ENCODE results near the gene PYGM.

PYGM gene

DNA sequence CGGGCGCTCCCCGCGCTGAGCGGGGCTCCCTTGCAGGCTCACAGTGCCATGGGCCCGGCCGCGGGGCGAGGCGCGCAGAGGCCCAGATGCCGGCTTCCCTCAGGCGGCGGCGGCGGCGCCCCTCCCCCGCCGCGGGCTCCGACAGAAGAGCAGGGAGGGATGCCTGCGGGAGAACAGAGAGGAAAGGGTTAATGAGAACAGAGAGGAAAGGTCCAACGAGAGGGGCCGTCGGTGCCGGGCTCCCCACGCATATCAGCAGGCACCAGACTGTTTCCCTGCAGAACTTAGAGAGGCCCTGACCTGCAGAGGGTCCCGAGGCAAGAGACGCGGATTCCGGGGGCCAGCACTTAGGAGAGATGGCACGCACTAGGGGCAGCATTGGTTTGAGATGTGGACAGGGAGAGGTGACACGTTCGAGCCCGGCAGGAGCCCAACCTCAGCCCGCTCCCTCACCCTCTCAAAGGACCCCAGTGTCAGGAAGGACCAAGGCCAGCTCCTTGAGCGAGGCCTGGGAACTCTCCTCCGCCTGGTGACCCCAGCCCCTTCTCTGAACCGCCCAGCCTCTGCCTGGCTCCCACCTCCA is 45.9 kb downstream of the PYGM start:
- no peaks in the 10 kb centered on the region for H3K9me3 ChIP-seq
- H3K4me3 ChIP-seq = peak overlapping the region in 1 of 2 donors; percentile 5
- H3K27me3 ChIP-seq = peaks cover 10 to 99% of the 10 kb centered on the region in 2 donors
- no peak for DNase-seq
- intact Hi-C loops (cut with DNase I; ENCODE audit: low total_unique reads) = no loop called here
- no peak overlapping the region for H3K27ac ChIP-seq
- H3K36me3 ChIP-seq = no peaks in the 10 kb centered on the region
- TF ChIP-seq, protein P1, sequence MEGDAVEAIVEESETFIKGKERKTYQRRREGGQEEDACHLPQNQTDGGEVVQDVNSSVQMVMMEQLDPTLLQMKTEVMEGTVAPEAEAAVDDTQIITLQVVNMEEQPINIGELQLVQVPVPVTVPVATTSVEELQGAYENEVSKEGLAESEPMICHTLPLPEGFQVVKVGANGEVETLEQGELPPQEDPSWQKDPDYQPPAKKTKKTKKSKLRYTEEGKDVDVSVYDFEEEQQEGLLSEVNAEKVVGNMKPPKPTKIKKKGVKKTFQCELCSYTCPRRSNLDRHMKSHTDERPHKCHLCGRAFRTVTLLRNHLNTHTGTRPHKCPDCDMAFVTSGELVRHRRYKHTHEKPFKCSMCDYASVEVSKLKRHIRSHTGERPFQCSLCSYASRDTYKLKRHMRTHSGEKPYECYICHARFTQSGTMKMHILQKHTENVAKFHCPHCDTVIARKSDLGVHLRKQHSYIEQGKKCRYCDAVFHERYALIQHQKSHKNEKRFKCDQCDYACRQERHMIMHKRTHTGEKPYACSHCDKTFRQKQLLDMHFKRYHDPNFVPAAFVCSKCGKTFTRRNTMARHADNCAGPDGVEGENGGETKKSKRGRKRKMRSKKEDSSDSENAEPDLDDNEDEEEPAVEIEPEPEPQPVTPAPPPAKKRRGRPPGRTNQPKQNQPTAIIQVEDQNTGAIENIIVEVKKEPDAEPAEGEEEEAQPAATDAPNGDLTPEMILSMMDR (IDR thresholded peaks at IDR 0.05) = no peak
- H3K4me1 ChIP-seq = peaks cover 0 to 19% (median 11%) of the 10 kb centered on the region in 4 donors

DNA sequence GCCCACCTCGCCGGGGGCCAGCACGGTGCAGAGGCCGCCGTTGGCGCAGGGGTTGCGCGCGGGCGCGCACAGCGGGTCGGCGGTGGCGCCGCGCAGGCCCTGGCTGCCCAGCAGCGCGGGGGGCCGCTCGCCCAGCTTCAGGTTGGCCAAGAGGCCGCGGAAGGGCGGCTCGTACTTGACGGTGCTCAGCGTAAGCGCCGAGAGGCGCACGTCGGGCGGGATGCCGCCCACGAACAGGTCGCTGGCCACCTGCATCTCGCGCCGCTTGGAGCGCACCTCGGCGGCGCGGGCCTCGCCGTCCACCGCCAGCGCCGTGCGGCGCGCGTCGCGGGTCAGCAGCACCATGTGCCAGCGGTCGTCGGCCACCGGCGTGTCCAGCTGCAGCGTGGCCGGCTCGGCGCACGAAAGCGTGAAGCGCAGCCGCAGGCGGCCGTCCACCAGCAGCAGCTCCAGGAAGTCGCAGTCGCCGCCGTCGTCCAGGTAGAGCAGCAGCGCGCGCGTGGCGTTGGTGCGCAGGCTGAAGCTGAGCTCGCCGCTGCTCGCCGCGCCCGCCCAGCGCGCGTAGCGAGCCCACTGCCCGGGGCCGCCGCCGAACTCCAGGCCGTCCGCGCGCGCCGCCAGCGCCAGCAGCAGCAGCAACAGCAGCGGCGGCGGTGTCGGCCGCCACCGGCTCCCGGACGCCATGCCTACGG is 46.6 kb downstream of the PYGM start:
- H3K36me3 ChIP-seq = no peaks in the 10 kb centered on the region
- H3K9me3 ChIP-seq = no peaks in the 10 kb centered on the region
- intact Hi-C loops (cut with DNase I; ENCODE audit: low total_unique reads) = no loop called here
- peaks cover 10 to 99% of the 10 kb centered on the region in 2 donors for H3K27me3 ChIP-seq
- H3K4me1 ChIP-seq = peaks cover 0 to 19% (median 11%) of the 10 kb centered on the region in 4 donors
- H3K27ac ChIP-seq = no peak overlapping the region
- TF ChIP-seq, protein P1 (IDR thresholded peaks at IDR 0.05) = no peak
- DNase-seq = no peak
- peak overlapping the region in 1 of 2 donors; percentile 5 for H3K4me3 ChIP-seq

DNA sequence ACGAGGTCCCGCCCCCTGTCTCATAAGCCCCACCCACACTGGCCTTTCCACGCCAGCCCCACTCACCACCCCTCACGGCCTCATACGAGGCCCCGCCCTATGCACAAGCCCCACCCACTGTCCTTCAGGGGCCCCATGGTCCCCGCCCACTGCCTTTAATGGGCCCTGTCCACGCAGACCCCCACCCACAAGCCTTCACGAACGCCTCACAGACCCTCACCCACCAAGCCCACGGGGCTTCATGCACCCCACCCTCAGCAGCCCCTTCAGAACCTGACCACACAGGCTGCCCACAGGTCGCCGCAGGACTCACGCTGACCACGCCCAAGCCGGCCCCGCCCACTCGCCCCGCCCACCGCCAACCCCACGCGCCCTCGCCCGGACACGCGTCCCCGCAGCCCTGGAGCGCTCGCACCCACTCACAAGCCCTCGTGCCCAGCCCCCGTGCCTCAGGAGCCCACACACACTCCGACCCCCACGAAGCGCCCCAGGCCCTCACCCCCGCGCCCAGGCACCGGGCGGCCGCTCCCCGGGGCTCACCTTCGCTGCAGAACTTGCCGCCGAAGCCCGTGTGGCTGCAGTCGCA is 47.3 kb downstream of the PYGM start:
- no peak overlapping the region for H3K27ac ChIP-seq
- TF ChIP-seq, protein P1 (IDR thresholded peaks at IDR 0.05) = no peak
- no peaks in the 10 kb centered on the region for H3K36me3 ChIP-seq
- peaks cover 10 to 99% of the 10 kb centered on the region in 2 donors for H3K27me3 ChIP-seq
- no peak for DNase-seq
- H3K4me1 ChIP-seq = peaks cover 0 to 19% (median 11%) of the 10 kb centered on the region in 4 donors
- intact Hi-C loops (cut with DNase I; ENCODE audit: low total_unique reads) = no loop called here
- H3K4me3 ChIP-seq = no peak overlapping the region
- no peaks in the 10 kb centered on the region for H3K9me3 ChIP-seq

DNA sequence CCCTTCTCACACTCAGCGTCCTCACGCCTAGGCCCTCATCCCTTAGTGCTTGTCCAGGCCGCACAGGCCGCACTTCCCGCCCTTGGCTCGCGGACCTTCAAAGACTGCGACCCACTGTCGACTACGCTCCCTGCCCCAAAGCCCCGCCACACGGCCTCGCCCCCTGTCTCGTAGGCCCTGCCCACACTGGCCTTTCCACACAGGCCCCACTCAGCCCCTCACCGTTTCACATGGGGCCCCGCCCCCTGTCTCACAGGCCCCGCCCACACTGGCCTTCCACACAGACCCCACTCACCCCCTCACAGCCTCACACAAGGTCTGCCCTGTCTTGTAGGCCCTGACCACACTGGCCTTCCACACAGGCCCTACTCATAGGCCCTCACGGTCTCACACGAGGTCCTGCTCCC is 47.8 kb downstream of the PYGM start:
- Histone ChIP-seq H3K9me3 (no peaks in the 10 kb centered on the region), H3K4me1 (peaks cover 0 to 19% (median 11%) of the 10 kb centered on the region in 4 donors), H3K36me3 (no peaks in the 10 kb centered on the region), H3K27me3 (peaks cover 10 to 98% of the 10 kb centered on the region in 2 donors), H3K27ac (no peak overlapping the region), H3K4me3 (no peak overlapping the region)
- TF ChIP-seq, protein P1 (IDR thresholded peaks at IDR 0.05) = no peak
- no peak for DNase-seq
- intact Hi-C loops (cut with DNase I; ENCODE audit: low total_unique reads) = no loop called here

DNA sequence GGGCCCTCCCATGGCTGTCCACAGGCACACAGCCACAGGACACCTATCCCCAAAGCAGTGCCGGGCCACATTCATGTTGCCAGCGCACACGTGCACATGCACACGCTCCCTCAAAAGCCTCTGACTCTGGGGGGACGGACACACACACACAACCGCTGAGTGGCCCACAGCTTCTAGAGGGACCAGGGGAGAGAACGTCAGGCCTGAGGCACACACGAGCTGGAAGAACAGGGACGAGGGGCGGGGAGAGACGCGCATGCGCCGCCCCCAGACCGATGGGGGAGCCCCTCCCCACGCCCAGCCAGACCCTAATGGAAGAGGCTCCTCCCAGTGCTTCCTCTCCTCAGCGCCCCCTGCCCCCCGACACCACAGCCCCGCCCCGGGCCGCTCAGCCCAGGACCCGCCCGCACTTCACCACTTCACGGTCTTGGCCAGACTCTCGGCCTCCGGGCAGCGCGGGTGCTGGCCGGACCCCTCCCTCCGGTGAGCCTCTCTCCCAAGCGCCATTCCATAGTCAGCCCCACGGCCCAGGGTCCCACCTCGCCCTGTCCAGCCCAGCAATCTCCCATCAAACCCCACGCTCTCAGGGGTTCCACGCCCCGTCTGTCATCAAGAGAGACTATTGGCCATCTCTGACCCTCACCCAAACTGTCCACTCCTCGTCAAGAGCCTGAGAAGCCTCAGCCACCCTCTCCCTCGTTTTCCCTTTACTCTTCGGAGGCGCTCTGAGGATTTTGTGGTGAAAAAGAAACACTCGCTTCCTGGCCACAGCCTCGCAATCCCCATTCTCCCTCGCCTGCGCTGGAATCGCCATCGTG is 48.4 kb downstream of the PYGM start:
- Histone ChIP-seq H3K9me3 (no peaks in the 10 kb centered on the region), H3K4me3 (no peak overlapping the region), H3K4me1 (peaks cover 0 to 19% (median 11%) of the 10 kb centered on the region in 4 donors), H3K27me3 (peaks cover 10 to 95% of the 10 kb centered on the region in 2 donors), H3K36me3 (no peaks in the 10 kb centered on the region), H3K27ac (no peak overlapping the region)
- DNase-seq = no peak
- intact Hi-C loops (cut with DNase I; ENCODE audit: low total_unique reads) = no loop called here
- TF ChIP-seq, protein P1 (IDR thresholded peaks at IDR 0.05) = no peak

All from tibial artery (tissue), 4 donors.